ENCODE measurements around the gene AURKAIP1.

Gene AURKAIP1

GRCh38 chr1:1351511-1352427 lies 23.2 kb downstream of the AURKAIP1 start:
- Histone ChIP-seq H3K27ac (peak overlapping the region; percentile 73), H3K4me3 (ENCODE audit: low read depth, low read length) (no peak overlapping the region), H3K36me3 (peaks cover 36% of the 10 kb centered on the region), H3K9me3 (ENCODE audit: severe bottlenecking) (no peaks in the 10 kb centered on the region), H3K27me3 (ENCODE audit: insufficient read depth, low read depth, severe bottlenecking) (no peaks in the 10 kb centered on the region)
- TF ChIP-seq CTCF (IDR thresholded peaks at IDR 0.05; ENCODE audit: low read depth, low read length), result no peak
- peak; percentile 70 for DNase-seq

GRCh38 chr1:1349256-1350012 lies 25.6 kb downstream of the AURKAIP1 start, which contains the start of gene DVL1:
TSS of gene DVL1 (minus strand) at chr1:1349418. CDS start at chr1:1349065, 353 bp downstream.
- TF ChIP-seq CTCF (IDR thresholded peaks at IDR 0.05; ENCODE audit: low read depth, low read length), result peak; percentile 54
- H3K36me3 ChIP-seq, result peaks cover 36% of the 10 kb centered on the region
- peak within 1 kb of the TSS; percentile 99 for H3K27ac ChIP-seq
- H3K4me3 ChIP-seq (ENCODE audit: low read depth, low read length), result peak within 1 kb of the TSS; percentile 67
- DNase-seq, result peak; percentile 84
- no peaks in the 10 kb centered on the region for H3K27me3 ChIP-seq (ENCODE audit: insufficient read depth, low read depth, severe bottlenecking)
- H3K9me3 ChIP-seq (ENCODE audit: severe bottlenecking), result no peaks in the 10 kb centered on the region

- peak overlapping the region; percentile 67 for H3K4me3 ChIP-seq (ENCODE audit: low read depth, low read length)
- no peaks in the 10 kb centered on the region for H3K27me3 ChIP-seq (ENCODE audit: insufficient read depth, low read depth, severe bottlenecking)
- TF ChIP-seq CTCF (IDR thresholded peaks at IDR 0.05; ENCODE audit: low read depth, low read length), result no peak
- DNase-seq, result no peak
- H3K9me3 ChIP-seq (ENCODE audit: severe bottlenecking), result no peaks in the 10 kb centered on the region
- peak overlapping the region; percentile 80 for H3K27ac ChIP-seq
- H3K36me3 ChIP-seq, result peaks cover 28% of the 10 kb centered on the region
Measured at GRCh38 chr1:1348420-1349255, 26.4 kb downstream of the AURKAIP1 start.

GRCh38 chr1:1347663-1348419 lies 27.2 kb downstream of the AURKAIP1 start:
- no peaks in the 10 kb centered on the region for H3K9me3 ChIP-seq (ENCODE audit: severe bottlenecking)
- peak; percentile 85 for DNase-seq
- peaks cover 20% of the 10 kb centered on the region for H3K36me3 ChIP-seq
- peak overlapping the region; percentile 67 for H3K4me3 ChIP-seq (ENCODE audit: low read depth, low read length)
- TF ChIP-seq CTCF (IDR thresholded peaks at IDR 0.05; ENCODE audit: low read depth, low read length), result no peak
- H3K27ac ChIP-seq, result peak overlapping the region; percentile 80
- H3K27me3 ChIP-seq (ENCODE audit: insufficient read depth, low read depth, severe bottlenecking), result no peaks in the 10 kb centered on the region

Data from WERI-Rb-1 (cell line).